ENCODE measurements around the gene GNG13.

DNA sequence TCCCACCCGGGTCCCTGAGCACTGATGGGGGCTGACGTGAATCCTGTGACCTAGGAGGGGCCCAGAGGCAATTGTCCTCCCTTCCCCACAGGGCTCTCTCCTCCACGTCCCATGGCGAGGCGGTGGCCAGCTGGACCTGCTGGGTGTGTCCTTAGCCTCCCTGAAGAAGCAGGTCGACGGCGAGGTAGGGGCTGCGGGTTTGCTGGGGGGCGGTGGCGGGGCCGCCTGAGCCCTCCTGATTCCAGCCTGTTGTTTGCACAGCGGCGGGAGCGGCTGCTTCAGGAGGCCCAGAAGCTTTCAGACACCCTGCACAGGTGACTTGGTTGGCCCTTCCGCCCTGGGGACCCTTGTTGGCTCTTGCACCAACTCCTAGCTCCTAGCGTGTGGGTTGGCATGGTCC lies 10.4 kb downstream of the GNG13 start:
- TF ChIP-seq, protein P1, sequence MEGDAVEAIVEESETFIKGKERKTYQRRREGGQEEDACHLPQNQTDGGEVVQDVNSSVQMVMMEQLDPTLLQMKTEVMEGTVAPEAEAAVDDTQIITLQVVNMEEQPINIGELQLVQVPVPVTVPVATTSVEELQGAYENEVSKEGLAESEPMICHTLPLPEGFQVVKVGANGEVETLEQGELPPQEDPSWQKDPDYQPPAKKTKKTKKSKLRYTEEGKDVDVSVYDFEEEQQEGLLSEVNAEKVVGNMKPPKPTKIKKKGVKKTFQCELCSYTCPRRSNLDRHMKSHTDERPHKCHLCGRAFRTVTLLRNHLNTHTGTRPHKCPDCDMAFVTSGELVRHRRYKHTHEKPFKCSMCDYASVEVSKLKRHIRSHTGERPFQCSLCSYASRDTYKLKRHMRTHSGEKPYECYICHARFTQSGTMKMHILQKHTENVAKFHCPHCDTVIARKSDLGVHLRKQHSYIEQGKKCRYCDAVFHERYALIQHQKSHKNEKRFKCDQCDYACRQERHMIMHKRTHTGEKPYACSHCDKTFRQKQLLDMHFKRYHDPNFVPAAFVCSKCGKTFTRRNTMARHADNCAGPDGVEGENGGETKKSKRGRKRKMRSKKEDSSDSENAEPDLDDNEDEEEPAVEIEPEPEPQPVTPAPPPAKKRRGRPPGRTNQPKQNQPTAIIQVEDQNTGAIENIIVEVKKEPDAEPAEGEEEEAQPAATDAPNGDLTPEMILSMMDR (IDR thresholded peaks at IDR 0.05; ENCODE audit: insufficient read depth, low read length) = no peak
- no peak for TF ChIP-seq GABPA (IDR thresholded peaks at IDR 0.05; ENCODE audit: low read depth)
- TF ChIP-seq SPI1 (IDR thresholded peaks at IDR 0.05; ENCODE audit: borderline replicate concordance, low read depth) = no peak

Measured in HL-60 (cell line).